HG02763 (cell line): ENCODE measurements around the gene FOXP1.

ENCODE experiments used
- ATAC-seq: cut with Tn5 transposase; IDR thresholded peaks from one replicate; pipeline ENCODE4 v1.9.1; 2021; ENCODE audit warnings: mild to moderate bottlenecking, moderate library complexity; ENCODE audit not compliant: unreplicated experiment

The FOXP1 gene

GRCh38 chr3:71565976-71566375 lies 17.6 kb downstream of the FOXP1 start:
- ATAC-seq: no peak

DNA sequence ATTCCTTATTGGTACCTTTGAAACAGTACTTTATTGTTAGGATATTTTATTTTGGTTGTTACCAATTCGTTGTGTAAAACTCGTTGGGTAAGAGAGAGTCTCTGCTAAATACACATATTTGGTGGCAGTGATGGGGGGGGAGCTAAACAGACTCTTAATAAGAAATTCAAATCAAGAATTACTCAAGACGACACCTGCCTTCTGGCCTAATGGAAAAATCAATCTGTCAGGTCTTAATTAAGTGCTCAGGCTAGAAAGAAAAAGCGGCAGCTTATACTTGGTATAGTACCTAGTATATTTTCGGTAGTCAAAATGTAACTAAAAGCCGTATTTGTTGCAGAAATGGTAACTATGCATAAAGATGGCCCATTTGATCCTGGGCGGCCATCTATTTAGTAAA lies 18.2 kb downstream of the FOXP1 start:
- no peak for ATAC-seq

- peak; percentile 35 for ATAC-seq
Measured at GRCh38 chr3:71564361-71564760, 19.2 kb downstream of the FOXP1 start.

DNA sequence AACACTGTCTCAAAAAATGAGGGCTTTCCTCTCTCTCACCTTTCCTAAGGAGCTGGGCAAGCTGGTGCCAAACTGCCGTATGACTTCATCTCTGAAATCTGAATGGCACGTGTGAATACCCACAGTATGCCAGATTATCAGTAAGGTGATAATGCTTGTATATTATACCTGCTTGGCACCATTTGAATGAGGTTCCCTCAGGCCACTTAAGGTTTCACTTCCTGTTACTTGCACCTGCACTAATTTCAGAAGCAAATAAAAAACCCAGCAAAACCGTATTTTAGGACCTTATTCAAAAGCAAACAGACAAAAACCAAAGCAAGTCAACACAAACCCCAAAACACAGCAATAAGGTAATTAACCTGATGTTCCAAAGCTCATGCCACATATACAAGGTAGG lies 19.7 kb downstream of the FOXP1 start:
- peak; percentile 92 for ATAC-seq

DNA sequence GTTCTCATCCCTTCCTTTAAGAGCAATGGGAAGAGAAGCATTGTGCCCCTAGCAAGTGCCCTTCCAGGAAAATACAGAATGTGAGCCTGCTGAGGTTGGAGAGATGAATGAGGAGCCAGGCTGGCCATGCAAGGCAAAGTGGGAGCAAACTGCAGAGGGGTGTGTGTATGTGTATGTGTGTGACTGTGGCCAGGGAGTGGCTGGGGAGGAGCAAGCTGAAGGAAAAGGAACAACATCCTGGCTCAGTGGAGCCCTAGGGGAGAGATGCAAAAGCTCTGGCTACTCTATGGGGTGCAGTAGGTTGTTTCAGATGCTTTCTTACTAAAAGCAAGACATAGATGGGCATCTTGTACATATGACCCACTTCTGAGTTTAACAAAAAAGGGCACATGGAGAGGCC lies 20.6 kb downstream of the FOXP1 start:
- ATAC-seq: no peak

GRCh38 chr3:71560665-71561064 lies 22.9 kb downstream of the FOXP1 start:
- no peak for ATAC-seq

DNA sequence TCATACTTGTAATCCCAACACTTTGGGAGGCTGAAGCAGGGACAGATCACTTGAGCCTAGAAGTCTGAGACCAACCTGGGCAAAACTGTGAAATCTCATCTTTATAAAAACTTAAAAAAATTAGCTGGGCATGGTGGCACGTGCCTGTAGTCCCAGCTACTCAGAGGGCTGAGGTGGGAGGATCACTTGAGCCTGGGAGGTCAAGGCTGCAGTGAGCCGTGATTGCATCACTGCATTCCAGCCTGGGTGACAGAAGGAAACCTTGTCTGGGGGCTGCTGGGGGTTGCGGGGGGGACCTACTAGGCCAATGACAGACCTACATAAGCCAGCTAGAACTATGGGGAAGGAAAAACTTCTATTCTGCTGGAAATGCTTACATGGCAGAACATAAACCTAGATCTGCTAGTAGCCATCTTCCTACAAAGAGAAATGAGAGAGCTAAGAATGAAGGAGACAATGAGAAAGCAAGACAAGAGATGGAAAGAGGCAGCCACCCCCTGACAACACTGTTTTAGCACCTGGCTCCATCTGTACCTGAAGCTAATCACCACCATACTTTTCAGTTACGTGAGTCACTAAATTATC lies 23.9 kb downstream of the FOXP1 start:
- no peak for ATAC-seq

DNA sequence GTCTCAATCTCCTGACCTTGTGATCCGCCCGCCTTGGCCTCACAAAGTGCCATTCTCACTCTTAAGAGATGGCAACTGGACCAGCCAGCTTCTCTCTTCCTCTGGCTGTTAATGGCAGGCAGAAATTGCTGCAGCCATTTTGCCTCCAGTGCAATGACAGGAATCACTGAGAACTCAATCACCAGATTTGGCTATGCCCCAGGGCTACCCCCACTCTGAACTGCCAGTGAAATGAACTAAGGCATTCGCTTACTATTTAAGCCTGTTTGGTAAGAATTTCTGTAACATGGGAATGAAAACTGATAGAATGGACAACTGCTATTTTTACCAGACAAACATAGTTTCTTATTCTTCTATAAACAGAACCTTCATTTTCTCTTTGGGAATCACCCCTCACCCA lies 24.5 kb downstream of the FOXP1 start:
- no peak for ATAC-seq

- ATAC-seq: peak; percentile 57
Measured at GRCh38 chr3:71554649-71555048, 28.9 kb downstream of the FOXP1 start.

DNA sequence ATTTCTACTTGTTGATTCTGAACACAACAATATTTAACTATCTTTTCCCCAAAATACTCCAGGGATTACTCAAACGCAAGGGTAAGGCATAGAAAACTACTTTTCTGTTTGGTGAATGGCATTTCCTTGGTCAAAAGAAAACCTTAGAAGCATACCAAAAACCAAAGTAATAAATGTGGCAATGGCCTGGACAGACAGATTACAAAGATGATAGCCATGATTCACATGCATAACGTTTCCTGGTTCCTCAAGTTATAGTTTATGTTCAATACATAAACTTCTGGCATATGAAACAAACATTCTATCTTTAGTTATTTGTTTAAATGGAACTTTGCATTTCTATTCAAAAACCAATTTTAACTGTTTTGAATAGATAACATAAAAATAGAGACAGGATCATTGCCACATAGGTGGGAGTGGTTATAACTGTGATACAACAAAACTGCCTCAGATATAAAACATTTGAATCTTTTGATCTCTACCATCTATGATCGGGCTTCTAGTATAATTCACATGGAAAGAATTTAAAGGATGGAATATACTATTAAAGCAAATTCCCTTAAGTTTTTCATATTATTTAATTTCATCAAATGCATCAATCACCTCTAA lies 32.1 kb downstream of the FOXP1 start:
- ATAC-seq: no peak

- no peak for ATAC-seq
Measured at GRCh38 chr3:71549951-71550350, 33.6 kb downstream of the FOXP1 start.

DNA sequence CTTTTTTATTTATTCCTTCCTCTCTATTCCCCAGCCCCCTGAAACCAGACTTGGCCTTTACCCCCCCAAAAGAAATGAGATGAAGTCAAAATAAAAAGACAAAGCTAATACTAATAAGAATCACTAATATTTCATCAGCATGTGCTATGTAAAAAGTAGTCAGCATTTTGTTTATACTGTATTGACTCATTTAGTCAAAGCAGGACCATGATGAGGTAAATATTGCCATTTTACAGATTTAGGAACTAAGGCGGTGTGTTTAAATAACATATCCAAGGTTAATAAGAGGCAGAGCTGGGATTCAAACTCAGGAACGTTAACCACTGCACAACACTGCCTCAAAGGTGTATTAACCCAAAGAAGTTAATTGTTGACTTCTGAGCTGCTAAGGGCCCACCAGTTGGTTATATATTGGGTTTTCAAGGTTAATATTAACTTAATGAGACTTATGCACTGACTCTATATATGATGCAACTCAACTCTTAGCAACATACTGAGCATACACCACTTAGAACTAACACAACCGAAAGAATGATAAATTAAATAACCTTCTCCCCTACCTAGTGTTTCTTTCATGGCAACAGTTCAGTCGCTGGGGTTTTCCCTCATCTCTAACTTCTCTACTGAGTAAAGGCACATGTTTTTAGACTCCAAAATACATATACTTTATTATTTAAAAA lies 34.7 kb downstream of the FOXP1 start:
- peak; percentile 79 for ATAC-seq

- ATAC-seq: no peak
Measured at GRCh38 chr3:71547249-71548198, 36.0 kb downstream of the FOXP1 start.

DNA sequence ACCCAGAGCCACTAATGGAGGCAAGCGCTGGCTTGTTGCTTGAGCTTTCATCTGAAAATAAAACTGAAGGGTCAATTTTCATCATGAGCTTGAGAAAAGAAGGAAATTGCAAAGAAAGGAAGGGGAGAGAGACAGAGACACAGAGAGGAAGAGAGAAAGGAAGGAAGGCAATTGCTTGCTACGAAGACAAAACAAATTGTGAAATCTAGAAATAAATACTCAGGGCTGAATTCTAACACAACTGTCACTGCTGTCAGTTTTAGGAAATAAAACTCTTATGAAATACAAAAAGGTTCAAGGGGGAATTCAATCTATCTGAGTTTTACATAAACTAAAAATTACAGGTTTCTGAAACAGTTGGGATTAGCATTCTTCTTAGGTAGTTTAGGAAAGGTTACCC lies 36.7 kb downstream of the FOXP1 start:
- ATAC-seq: no peak

DNA sequence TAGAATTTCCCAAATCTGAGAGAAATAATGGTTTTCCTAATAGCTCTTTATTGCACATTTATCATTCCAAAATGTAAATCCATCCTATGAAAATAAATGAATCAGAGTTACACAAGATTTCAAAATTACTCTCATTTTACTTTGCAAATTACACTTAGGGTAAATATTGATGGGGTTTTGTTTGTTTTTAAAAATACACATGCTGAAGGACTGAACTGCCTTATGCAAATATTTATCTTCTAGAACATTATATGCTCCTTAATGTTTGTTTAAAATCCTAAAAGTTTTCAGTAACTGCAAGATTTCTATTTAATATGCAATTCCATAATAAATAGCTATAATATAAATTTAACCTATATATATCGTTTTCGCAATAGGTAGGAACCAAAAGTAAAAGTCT lies 38.2 kb downstream of the FOXP1 start:
- ATAC-seq: no peak

GRCh38 chr3:71543371-71544016 lies 40.0 kb downstream of the FOXP1 start:
- ATAC-seq: no peak

DNA sequence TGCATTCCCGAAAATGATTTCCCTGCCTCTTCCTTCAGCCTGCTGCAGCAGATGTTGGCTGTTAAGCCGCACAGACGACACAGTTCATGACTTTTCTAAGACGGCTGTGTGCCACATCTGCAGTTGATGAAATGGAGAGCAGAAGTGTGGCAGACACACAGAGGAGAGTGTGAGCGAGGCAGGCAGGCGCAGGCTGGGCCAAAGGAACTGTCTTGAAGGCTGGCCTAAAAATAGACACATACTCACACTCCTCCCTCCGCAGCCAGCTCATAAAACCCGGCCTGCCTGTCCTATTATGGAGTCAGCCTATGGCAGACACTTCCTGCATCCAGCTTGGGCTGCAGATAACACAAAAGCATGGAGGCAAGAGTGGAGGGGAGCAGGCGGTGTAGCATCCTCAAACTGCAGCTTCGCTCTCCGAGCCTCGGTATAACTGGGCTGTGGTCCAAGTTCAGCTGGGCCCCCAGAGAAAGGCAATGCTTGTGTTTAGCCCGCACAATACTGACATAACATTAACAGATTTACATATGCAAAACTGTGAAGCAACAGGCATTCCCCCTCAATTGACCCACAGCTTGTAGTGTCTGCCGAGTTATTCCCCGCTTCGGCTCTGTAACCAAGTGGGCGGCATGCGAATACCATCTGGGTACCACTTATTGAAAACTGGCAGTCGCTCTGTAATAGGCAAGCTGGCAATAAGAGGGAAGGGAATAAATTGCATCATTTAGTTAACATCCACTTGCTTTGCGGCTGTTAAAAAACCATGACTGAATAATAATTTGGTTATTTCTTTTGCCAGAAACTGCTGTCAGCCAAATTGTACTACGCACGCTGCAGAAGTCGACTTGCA lies 40.8 kb downstream of the FOXP1 start:
- peak; percentile 55 for ATAC-seq

GRCh38 chr3:71541313-71541712 lies 42.2 kb downstream of the FOXP1 start:
- no peak for ATAC-seq

DNA sequence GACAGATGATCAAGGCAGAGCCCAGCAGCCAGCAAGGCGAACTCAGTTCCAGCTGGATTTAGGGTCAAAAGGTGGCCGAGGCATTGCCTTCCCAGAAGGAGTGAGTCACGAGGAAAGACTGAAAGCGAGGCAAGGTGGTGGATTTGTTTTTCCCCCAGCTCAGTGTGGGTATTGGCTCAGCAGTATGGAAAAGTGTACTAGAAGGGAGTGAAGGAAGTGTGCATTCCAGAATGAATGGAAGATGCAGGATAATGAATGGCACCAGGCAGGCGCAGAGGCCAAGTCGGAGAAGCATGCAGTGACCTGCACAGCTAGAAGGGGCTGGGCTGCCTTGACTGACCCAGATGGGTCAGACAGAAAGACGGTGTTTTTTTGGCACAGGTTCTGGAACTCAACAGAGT lies 46.3 kb downstream of the FOXP1 start:
- ATAC-seq: no peak

DNA sequence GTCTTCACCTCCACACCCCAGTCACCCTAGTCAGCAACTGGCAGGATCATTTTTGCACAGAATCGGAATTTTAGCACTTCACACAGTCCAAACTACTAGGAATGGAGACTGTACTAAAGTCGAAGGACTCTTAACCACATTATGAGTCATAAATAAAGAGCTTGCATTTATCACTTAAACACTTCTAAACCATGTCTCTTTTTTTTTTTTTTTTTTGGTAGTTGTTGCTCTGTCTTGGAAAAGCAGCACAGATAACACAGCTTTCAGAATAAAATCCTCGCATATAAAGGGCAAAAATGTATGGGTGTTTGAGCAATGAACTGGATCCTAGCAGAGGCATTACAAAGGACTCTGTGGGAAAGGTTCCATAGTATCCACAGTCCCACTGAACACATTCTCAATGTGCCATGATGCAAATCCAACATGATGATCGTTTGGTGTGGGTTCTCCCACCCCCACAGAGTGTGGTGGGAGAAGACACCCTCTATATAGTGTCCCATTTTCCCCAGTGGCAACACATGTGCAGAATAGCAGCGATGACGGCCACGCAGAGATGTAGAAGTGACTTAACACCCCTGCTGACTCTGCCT lies 47.1 kb downstream of the FOXP1 start:
- ATAC-seq: no peak
